ENCODE data around the gene TRAK2.

GRCh38 chr2:201450954-201451291 lies 335 bp downstream of the TRAK2 start:
- TF ChIP-seq EZH2 (IDR thresholded peaks at IDR 0.05) (no peak), POLR2AphosphoS5 (IDR thresholded peaks at IDR 0.05; ENCODE audit: borderline replicate concordance, low read depth, low read length) (no peak)

All from SK-N-MC (cell line).